Measurements from ENCODE around the gene USH1G.

The USH1G gene

GRCh38 chr17:74900208-74900607 is 22.8 kb downstream of the USH1G start:
- DNase-seq = no peak

DNA sequence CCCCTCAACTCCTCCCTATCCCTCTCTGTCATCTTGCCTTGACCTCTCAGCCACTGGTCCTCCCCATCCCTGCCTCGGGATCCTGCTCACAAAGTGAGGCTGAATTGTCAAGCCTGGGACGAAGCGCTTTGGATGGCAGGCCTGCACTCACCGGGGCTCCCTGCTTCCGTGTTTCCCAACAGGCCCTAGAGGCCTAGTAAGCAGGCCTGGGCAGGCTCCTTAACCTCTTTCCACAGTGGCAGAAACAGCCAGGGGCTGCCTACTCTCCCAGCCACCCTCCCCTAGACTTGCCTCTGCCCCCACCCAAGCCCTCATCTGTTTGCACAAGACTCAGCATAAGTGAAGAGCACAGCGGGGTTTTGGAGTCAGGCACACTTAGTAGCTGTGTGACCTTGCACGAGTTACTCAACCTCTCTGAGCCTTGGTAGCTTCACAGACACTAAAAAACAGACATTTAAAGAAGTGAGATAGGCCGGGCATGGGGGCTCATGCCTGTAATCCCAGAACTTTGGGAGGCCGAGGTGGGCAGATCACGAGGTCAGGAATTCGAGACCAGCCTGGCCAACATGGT is 24.6 kb downstream of the USH1G start:
- DNase-seq = no peak

GRCh38 chr17:74893936-74894671 is 29.0 kb downstream of the USH1G start:
- DNase-seq = no peak

DNA sequence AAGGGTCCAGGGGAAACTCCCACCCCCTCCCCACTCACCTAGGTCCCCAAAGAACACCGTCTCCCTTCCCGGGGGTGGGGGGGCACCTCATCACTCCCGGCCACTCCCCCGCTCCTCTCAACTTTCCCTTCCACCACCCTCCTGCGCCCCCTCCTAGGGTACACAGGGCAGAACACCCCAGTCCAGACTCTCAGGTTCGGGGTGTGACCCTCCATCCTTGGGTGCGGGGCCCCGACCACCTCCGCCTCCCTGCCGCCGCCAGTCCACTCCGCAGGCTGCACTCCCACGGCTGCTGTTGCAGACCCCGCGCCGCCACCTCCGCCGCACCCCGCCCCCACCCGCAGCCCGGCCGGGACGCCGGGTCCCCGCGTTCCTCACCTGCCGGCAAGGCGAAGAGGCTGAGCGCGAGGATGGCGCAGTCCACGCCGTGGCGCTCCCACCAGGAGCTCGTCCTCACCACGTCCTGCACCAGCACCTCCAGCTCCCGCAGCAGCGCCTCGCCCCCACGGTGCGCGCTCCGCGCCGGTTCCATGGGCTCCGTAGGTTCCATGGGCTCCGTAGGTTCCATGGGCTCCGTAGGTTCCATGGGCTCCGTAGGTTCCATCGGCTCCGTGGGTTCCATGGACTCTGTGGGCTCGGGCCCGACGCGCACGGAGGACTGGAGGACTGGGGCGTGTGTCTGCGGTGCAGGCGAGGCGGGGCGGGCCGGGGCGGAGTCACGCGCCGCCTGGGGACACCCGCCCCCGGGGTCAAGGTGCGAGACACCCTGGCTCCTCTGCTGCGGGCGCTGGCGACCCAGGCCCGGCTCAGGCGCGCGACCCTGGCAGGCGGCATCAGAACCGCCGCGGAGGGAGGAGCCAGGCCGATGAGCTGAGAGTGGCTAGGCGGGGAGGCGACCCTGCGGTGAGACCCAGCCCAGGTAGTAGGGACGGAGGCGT is 29.8 kb downstream of the USH1G start, which contains the start of gene FADS6:
FADS6 (minus strand) TSS at position 660 of the 938 bp plus-strand sequence; CDS start at position 622, 38 bp downstream.
- no peak for DNase-seq

GRCh38 chr17:74892013-74892841 is 30.8 kb downstream of the USH1G start:
- no peak for DNase-seq

- DNase-seq = no peak
Measured at GRCh38 chr17:74890554-74890953, 32.5 kb downstream of the USH1G start.

GRCh38 chr17:74888469-74888868 is 34.6 kb downstream of the USH1G start:
- no peak for DNase-seq

GRCh38 chr17:74883241-74883745 is 39.8 kb downstream of the USH1G start:
- DNase-seq = no peak

- no peak for DNase-seq
Measured at GRCh38 chr17:74882517-74883240, 40.4 kb downstream of the USH1G start.

DNA sequence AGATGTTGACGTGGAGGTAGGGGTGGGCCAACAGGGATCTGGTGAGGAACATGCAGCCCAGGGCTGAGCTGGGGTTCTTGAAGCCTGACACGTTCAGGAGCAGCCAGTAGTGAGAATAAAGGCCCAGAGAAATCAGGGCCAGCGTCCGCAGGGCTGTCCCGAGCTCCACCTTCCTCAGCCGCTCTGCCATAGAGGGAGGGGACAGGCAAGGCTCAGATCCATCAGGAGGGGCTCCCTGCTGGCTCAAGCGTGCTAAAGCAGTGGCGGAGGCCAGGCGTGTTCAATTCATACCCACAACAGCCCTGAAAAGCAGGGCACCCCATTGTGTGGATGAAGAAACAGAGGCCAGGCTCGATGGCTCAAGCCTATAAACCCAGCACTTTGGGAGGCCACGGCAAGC is 42.0 kb downstream of the USH1G start:
- DNase-seq = no peak

DNA sequence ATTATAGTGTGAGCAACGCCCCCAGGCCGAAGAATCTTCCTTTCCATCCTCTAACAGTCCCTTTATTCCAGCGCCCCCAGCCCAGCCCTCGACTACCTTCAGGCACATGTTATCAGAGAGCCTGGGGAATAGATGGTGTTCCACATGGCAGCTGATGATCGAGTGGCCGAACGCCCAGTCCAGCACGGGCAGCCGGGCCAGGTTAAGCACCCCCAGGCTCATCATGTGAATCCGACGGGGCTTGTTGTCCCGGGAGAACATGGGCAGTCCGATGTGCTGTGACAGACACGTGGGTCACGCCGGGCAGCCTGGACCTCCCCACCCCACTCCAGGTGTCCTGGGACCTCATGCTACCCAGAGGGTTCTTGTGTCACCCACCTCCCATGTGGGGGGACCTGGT is 43.7 kb downstream of the USH1G start:
- DNase-seq = no peak

- no peak for DNase-seq
Measured at GRCh38 chr17:74878658-74879057, 44.4 kb downstream of the USH1G start.

- no peak for DNase-seq
Measured at GRCh38 chr17:74877592-74878548, 45.2 kb downstream of the USH1G start.

DNA sequence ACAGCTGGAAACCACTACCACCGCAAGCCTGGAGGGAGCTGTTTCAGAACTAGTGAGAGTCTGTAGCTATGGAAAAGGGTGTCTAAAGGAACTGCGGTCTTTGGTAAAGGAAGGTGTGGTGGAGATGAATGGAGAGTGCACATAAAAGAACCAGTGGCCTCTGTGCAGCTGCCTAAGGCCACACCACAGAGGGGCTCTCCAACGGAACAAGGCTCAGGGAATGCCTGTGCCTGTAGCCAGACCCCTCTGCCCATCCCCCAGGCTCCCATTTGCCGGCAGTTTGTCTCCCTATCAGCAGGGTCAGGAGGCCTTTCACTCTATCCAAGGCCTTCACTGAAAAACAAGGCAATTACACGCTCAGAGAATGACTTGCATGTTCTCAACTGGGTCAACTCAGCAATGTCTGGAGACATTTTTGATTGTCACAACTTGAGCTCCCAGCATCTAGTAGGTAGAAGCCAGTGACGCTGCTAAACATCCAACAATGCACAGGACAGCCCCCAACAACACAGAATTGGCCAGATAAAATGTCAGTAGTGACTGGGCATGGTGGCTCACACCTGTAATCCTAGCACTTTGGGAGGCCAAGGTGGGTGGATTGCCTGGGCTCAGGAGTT is 47.0 kb downstream of the USH1G start:
- no peak for DNase-seq

DNA sequence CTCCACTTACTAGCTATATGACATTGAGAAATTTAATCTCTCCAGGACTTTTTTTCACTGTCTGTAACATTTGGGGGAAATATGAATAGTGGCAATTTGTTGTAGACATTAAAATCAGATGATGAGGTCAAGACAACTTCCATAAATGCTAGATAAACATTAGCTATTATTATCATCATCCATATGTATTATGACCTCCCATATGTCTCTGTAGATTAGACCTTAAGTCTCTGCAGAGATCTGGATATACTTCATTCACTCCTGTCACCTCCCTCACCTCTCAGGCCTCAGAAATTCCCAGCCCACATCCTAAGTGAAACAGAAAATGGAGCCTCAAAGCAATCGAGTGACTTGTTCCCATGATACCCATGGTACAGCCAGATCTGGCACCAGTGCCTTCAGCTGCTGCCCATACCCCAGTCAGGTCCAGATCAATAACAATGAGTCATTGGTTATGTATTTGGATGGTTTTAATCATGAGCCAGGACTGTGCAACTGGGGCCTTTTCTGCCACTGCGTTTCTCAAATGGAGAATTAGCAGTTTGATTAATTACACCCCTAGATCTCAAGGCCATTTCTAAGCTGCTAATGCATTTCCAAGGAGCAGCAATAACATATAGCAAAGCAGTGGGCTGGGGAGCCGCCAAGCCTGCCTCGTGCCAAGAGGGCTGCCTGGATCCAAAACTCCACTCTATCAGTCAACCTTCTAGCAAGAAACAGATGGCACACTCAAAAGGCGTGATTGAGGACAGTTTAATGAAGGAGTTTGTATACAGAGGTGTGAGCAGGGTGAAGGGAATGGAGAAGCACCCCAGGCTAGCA is 47.7 kb downstream of the USH1G start:
- no peak for DNase-seq

GRCh38 chr17:74874615-74875037 is 48.4 kb downstream of the USH1G start:
- DNase-seq = no peak

DNA sequence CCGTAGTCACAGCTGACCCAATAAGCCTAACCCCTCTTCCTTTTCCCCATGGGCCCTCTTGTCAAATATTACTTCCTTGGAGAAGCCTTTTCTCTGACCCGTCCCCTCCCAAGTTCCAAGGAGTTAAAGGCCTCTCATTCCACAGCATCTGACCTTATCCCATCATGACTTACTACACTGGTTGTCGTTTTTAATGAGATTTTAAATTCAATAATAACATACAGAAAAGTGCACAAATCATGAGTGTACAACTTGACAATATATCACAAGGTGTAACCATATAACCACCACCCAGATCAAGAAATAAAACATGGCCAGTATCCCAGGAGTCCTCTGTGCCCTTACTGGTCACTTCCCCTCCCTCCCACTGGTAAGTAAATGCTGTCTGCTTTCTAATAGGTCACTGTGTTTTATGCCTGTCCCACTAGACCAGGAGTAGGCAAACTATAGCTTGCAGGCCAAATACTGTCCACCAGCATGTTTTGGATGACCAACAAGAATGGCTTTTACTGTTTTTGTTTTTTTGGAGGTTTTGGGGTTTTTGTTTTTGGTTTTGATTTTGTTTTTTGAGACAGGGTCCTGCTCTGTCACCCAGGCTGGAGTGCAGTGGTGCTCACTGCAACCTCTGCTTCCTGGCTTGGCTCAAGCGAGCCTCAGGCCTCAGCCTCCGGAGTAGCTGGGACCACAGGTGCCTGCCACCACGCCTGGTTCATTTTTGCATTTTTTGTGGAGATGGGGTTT is 49.0 kb downstream of the USH1G start:
- DNase-seq = no peak

Measured in bone marrow (tissue), 2 donors.